Prostate gland (tissue), 2 donors: Measurements from ENCODE around the gene UGT2B7. TPM values are rescaled to one million over a fixed set of nuclear protein-coding genes. Genes with fewer than 3 reads are reported as not detected.
"Not testable (repeated sequence)": the region's sequence is repeated elsewhere in the genome, so short reads cannot be mapped to it uniquely, and the experiment has no call there.

ENCODE experiments used
- DNase-seq: peaks from one replicate; pipeline ENCODE4 v3.0.0-alpha.2; 2019; ENCODE audit warnings: low spot score
- H3K27ac ChIP-seq, 2 donors: fragments of 200-600 bp; sonication (generic); 2 replicates each; pipeline ENCODE4 v1.5.1; 2017 to 2019
- H3K27me3 ChIP-seq: fragments of 200-600 bp; sonication (generic); replicated peaks from 2 replicates; pipeline ENCODE4 v1.5.1; 2019; ENCODE audit not compliant: insufficient read depth
- H3K36me3 ChIP-seq, 2 donors: fragments of 200-600 bp; sonication (generic); 1 replicate in 1 of 2; 2 replicates in 1 of 2; pipeline versions ENCODE4 v1.5.1 to v1.8.1; 2017 to 2019
- H3K4me1 ChIP-seq: fragments of 200-600 bp; sonication (generic); replicated peaks from 2 replicates; pipeline ENCODE4 v1.5.1; 2019
- H3K4me3 ChIP-seq, 2 donors: fragments of 200-600 bp; sonication (generic); 2 replicates each; pipeline ENCODE4 v1.5.1; 2017 to 2019
- H3K9me3 ChIP-seq: fragments of 200-600 bp; sonication (generic); 2 replicates; pipeline ENCODE4 v1.5.1; 2017
- POLR2A ChIP-seq: fragments of 450-650 bp; IDR thresholded peaks from one replicate; pipeline ENCODE4 v1.6.1; 2016; ENCODE audit warnings: antibody characterized with exemption, mild to moderate bottlenecking
- POLR2AphosphoS5 ChIP-seq: sonication (generic); formaldehyde crosslinking; IDR thresholded peaks from one replicate; pipeline ENCODE4 v1.6.1; 2017; ENCODE audit warnings: antibody characterized with exemption
- WGBS: methylation state at CpG from one replicate; pipeline ENCODE4 v1.1.5; 2018; 5-methylcytosine and 5-hydroxymethylcytosine counted together
- intact Hi-C: fragments of 100-400 bp; cut with DNase I; formaldehyde crosslinking; loops from one replicate; pipeline ENCODE4 v1.14.2; 2022
- total RNA-seq, 2 donors: library from RNA; depleted of rRNA; stranded (reverse); fragments of >200 nt; gene quantifications; one replicate each; pipeline ENCODE4 v1.1.0, GENCODE V29; 2016
- TF ChIP-seq, protein P1 (sequence below), 4 experiments: fragments of 200-600 bp in 2 of 4; fragments of 450-650 bp in 2 of 4; sonication (generic) in 2 of 4; IDR thresholded peaks; 1 replicate in 3 of 4; 2 replicates in 1 of 4; pipeline ENCODE4 v1.5.1; 2016 to 2019; ENCODE audit warnings: antibody characterized with exemption in 4 of 4, mild to moderate bottlenecking in 2 of 4, moderate library complexity in 2 of 4

Gene UGT2B7
- total RNA-seq, 2 donors from 2014 or later, result not detected

DNA sequence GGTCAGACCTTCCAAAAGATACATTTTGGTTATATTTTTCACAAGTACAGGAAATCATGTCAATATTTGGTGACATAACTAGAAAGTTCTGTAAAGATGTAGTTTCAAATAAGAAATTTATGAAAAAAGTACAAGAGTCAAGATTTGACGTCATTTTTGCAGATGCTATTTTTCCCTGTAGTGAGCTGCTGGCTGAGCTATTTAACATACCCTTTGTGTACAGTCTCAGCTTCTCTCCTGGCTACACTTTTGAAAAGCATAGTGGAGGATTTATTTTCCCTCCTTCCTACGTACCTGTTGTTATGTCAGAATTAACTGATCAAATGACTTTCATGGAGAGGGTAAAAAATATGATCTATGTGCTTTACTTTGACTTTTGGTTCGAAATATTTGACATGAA lies 536 bp downstream of the UGT2B7 start:
- DNase-seq, result no peak
- no peaks in the 10 kb centered on the region for H3K36me3 ChIP-seq
- no peaks in the 10 kb centered on the region for H3K9me3 ChIP-seq
- H3K27me3 ChIP-seq, result no peaks in the 10 kb centered on the region
- H3K4me1 ChIP-seq, result no peaks in the 10 kb centered on the region
- intact Hi-C loops, result no loop called here
- no peak for TF ChIP-seq POLR2A
- TF ChIP-seq, protein P1, sequence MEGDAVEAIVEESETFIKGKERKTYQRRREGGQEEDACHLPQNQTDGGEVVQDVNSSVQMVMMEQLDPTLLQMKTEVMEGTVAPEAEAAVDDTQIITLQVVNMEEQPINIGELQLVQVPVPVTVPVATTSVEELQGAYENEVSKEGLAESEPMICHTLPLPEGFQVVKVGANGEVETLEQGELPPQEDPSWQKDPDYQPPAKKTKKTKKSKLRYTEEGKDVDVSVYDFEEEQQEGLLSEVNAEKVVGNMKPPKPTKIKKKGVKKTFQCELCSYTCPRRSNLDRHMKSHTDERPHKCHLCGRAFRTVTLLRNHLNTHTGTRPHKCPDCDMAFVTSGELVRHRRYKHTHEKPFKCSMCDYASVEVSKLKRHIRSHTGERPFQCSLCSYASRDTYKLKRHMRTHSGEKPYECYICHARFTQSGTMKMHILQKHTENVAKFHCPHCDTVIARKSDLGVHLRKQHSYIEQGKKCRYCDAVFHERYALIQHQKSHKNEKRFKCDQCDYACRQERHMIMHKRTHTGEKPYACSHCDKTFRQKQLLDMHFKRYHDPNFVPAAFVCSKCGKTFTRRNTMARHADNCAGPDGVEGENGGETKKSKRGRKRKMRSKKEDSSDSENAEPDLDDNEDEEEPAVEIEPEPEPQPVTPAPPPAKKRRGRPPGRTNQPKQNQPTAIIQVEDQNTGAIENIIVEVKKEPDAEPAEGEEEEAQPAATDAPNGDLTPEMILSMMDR (IDR thresholded peaks at IDR 0.05), result no peak
- TF ChIP-seq POLR2AphosphoS5, result no peak
- H3K4me3 ChIP-seq, result no peak overlapping the region
- H3K27ac ChIP-seq, result no peak overlapping the region
- 78% methylated on average over 3 of the region's 3 CpGs for WGBS

GRCh38 chr4:69098470-69098869 lies 2.2 kb downstream of the UGT2B7 start:
- Histone ChIP-seq H3K36me3 (no peaks in the 10 kb centered on the region), H3K27ac (no peak overlapping the region), H3K9me3 (no peaks in the 10 kb centered on the region), H3K4me3 (no peak overlapping the region), H3K4me1 (no peaks in the 10 kb centered on the region), H3K27me3 (no peaks in the 10 kb centered on the region)
- DNase-seq, result no peak
- WGBS, result 45% methylated on average over 4 of the region's 4 CpGs
- TF ChIP-seq POLR2AphosphoS5 (no peak), POLR2A (no peak)
- TF ChIP-seq, protein P1 (IDR thresholded peaks at IDR 0.05), result no peak
- intact Hi-C loops, result no loop called here

DNA sequence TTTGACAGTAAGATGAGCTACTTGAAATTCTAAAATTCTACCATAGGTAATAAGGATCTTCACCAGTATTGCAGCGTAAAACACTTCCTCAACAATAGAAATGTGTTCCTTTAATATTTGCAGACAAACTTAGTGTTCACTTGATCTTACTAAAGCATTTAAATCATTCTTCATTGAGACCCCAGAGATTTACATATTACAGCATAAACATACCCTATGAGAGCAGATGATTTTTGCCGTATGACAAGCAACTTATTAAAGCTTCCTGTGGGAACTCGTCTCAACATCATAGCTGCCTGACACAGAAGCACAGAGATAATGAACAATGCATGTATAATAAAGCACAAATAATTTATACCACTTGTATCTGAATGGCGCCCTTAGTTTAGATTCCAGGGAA lies 3.6 kb downstream of the UGT2B7 start:
- H3K27me3 ChIP-seq, result no peaks in the 10 kb centered on the region
- no peaks in the 10 kb centered on the region for H3K36me3 ChIP-seq
- H3K4me1 ChIP-seq, result no peaks in the 10 kb centered on the region
- no peaks in the 10 kb centered on the region for H3K9me3 ChIP-seq
- no peak for TF ChIP-seq POLR2AphosphoS5
- TF ChIP-seq, protein P1 (IDR thresholded peaks at IDR 0.05), result no peak
- no peak for TF ChIP-seq POLR2A
- intact Hi-C loops, result no loop called here
- no peak overlapping the region for H3K27ac ChIP-seq
- 81% methylated on average over 4 of the region's 4 CpGs for WGBS
- H3K4me3 ChIP-seq, result no peak overlapping the region
- no peak for DNase-seq

GRCh38 chr4:69102668-69103067 lies 6.4 kb downstream of the UGT2B7 start:
- H3K27ac ChIP-seq, H3K9me3 ChIP-seq, H3K4me1 ChIP-seq, H3K4me3 ChIP-seq, H3K36me3 ChIP-seq, H3K27me3 ChIP-seq, intact Hi-C loops, DNase-seq: not testable (repeated sequence)
- 88% methylated on average over 2 of the region's 2 CpGs for WGBS

- H3K4me1 ChIP-seq, result no peaks in the 10 kb centered on the region
- DNase-seq, result no peak
- no peak overlapping the region for H3K4me3 ChIP-seq
- intact Hi-C loops, result no loop called here
- no peaks in the 10 kb centered on the region for H3K27me3 ChIP-seq
- H3K36me3 ChIP-seq, result no peaks in the 10 kb centered on the region
- H3K27ac ChIP-seq, result no peak overlapping the region
- no peak for TF ChIP-seq POLR2AphosphoS5
- TF ChIP-seq, protein P1 (IDR thresholded peaks at IDR 0.05), result no peak
- no peak for TF ChIP-seq POLR2A
- no peaks in the 10 kb centered on the region for H3K9me3 ChIP-seq
- WGBS, result 74% methylated on average over 2 of the region's 2 CpGs
Measured at GRCh38 chr4:69104719-69105275, 8.5 kb downstream of the UGT2B7 start.

GRCh38 chr4:69115151-69115850 lies 19.0 kb downstream of the UGT2B7 start:
- H3K27ac ChIP-seq, DNase-seq, H3K4me1 ChIP-seq, intact Hi-C loops, H3K4me3 ChIP-seq, H3K9me3 ChIP-seq, H3K36me3 ChIP-seq, H3K27me3 ChIP-seq: not testable (repeated sequence)
- WGBS, result 98% methylated on average over 13 of the region's 30 CpGs
